Activated CD4-positive, alpha-beta T cell treated with anti-CD3 and anti-CD28 coated beads, Interleukin-2, amount 10 ng/mL, durations not matched to agents 24 days and 14 days (primary cell): Measurements from ENCODE around the gene IL11. TPM values are rescaled to one million over a fixed set of nuclear protein-coding genes. Genes with fewer than 3 reads are reported as not detected.
"Not testable (repeated sequence)": the region's sequence is repeated elsewhere in the genome, so short reads cannot be mapped to it uniquely, and the experiment has no call there.

Experiments used
- DNase-seq: peaks from one replicate; pipeline ENCODE4 v3.0.0; 2022
- H3K27ac Mint-ChIP-seq: one replicate; pipeline ENCODE4 v1.8.0; 2022; ENCODE audit warnings: mild to moderate bottlenecking, mixed read lengths
- H3K27me3 Mint-ChIP-seq: one replicate; pipeline ENCODE4 v1.8.0; 2022; ENCODE audit warnings: mixed read lengths
- H3K36me3 Mint-ChIP-seq: one replicate; pipeline ENCODE4 v1.8.0; 2022; ENCODE audit warnings: low read depth, mild to moderate bottlenecking, mixed read lengths
- H3K4me1 Mint-ChIP-seq: one replicate; pipeline ENCODE4 v1.8.0; 2021; ENCODE audit warnings: mixed read lengths
- H3K4me3 Mint-ChIP-seq: one replicate; pipeline ENCODE4 v1.8.0; 2022; ENCODE audit warnings: mild to moderate bottlenecking, moderate library complexity, mixed read lengths
- H3K9me3 Mint-ChIP-seq: one replicate; pipeline ENCODE4 v1.8.0; 2021; ENCODE audit warnings: mixed read lengths
- intact Hi-C: fragments of 100-400 bp; cut with micrococcal nuclease; formaldehyde crosslinking; loops from one replicate; pipeline ENCODE4 v1.15.1; 2023
- total RNA-seq: library from RNA; stranded (reverse); gene quantifications from 2 replicates; pipeline ENCODE4 v1.2.3, GENCODE V29; 2022

Gene IL11
- total RNA-seq, 1 donor from 2014 or later = not detected

- not testable (repeated sequence) for DNase-seq, H3K36me3 Mint-ChIP-seq
These were observed 40.5 kb downstream of the IL11 start for GRCh38 chr19:55329791-55330190.

GRCh38 chr19:55328774-55329318, 41.4 kb downstream of the IL11 start:
- intact Hi-C loops, H3K4me3 Mint-ChIP-seq, DNase-seq, H3K36me3 Mint-ChIP-seq, H3K4me1 Mint-ChIP-seq, H3K9me3 Mint-ChIP-seq, H3K27me3 Mint-ChIP-seq: not testable (repeated sequence)
- peak overlapping the region; percentile 25 for H3K27ac Mint-ChIP-seq

More at GRCh38 chr19:55329791-55330190, 40.5 kb downstream of the IL11 start:
- intact Hi-C loops = loop anchor here (10.0 kb wide), 1 partner anchor 795 kb away; the partner anchor contains the start of gene ZNF787
- not testable (repeated sequence) for H3K4me1 Mint-ChIP-seq, H3K27me3 Mint-ChIP-seq, H3K27ac Mint-ChIP-seq, H3K4me3 Mint-ChIP-seq, H3K9me3 Mint-ChIP-seq

- H3K27ac Mint-ChIP-seq = peak within 1 kb of the TSS; percentile 25
- no peaks in the 10 kb centered on the region for H3K9me3 Mint-ChIP-seq
- H3K4me3 Mint-ChIP-seq = no peak within 1 kb of the TSS
- no peak for DNase-seq
- intact Hi-C loops = no loop called here
- no peaks in the 10 kb centered on the region for H3K36me3 Mint-ChIP-seq
- H3K27me3 Mint-ChIP-seq = peaks cover 16% of the 10 kb centered on the region
- peaks cover 5% of the 10 kb centered on the region for H3K4me1 Mint-ChIP-seq
These were observed 45.1 kb downstream of the IL11 start, which contains the start of gene TMEM150B for GRCh38 chr19:55325172-55325571. Gene TMEM150B, minus strand, starts transcription at chr19:55325341. Its CDS starts 4,305 bp downstream, at chr19:55321036.

- Mint-ChIP-seq H3K4me3 (no peak overlapping the region), H3K4me1 (peaks cover 5% of the 10 kb centered on the region)
These were observed 45.6 kb downstream of the IL11 start for GRCh38 chr19:55324662-55325061.

GRCh38 chr19:55322204-55322885, 47.9 kb downstream of the IL11 start:
- peaks cover 5% of the 10 kb centered on the region for H3K4me1 Mint-ChIP-seq
- H3K4me3 Mint-ChIP-seq = no peak overlapping the region
- H3K27me3 Mint-ChIP-seq = peaks cover 12% of the 10 kb centered on the region
- no peak overlapping the region for H3K27ac Mint-ChIP-seq
- H3K9me3 Mint-ChIP-seq = no peaks in the 10 kb centered on the region
- no peaks in the 10 kb centered on the region for H3K36me3 Mint-ChIP-seq
- DNase-seq = no peak
- intact Hi-C loops = no loop called here

More at GRCh38 chr19:55324662-55325061, 45.6 kb downstream of the IL11 start:
- Mint-ChIP-seq H3K36me3 (no peaks in the 10 kb centered on the region), H3K27ac (no peak overlapping the region), H3K9me3 (no peaks in the 10 kb centered on the region), H3K27me3 (peaks cover 16% of the 10 kb centered on the region)
- no peak for DNase-seq
- intact Hi-C loops = no loop called here

GRCh38 chr19:55321466-55322137, 48.7 kb downstream of the IL11 start:
- Mint-ChIP-seq H3K4me3 (no peak overlapping the region), H3K27ac (no peak overlapping the region), H3K36me3 (no peaks in the 10 kb centered on the region), H3K27me3 (peaks cover 12% of the 10 kb centered on the region), H3K9me3 (no peaks in the 10 kb centered on the region), H3K4me1 (peaks cover 5% of the 10 kb centered on the region)
- DNase-seq = no peak
- intact Hi-C loops = no loop called here

GRCh38 chr19:55320844-55321419, 49.3 kb downstream of the IL11 start:
- Mint-ChIP-seq H3K9me3 (no peaks in the 10 kb centered on the region), H3K36me3 (no peaks in the 10 kb centered on the region), H3K27ac (no peak overlapping the region), H3K4me1 (peaks cover 5% of the 10 kb centered on the region), H3K27me3 (peaks cover 10% of the 10 kb centered on the region), H3K4me3 (no peak overlapping the region)
- intact Hi-C loops = no loop called here
- no peak for DNase-seq

GRCh38 chr19:55319785-55320184, 50.5 kb downstream of the IL11 start:
- H3K4me3 Mint-ChIP-seq = no peak overlapping the region
- H3K36me3 Mint-ChIP-seq = no peaks in the 10 kb centered on the region
- peaks cover 7% of the 10 kb centered on the region for H3K4me1 Mint-ChIP-seq
- no peak overlapping the region for H3K27ac Mint-ChIP-seq
- no peak for DNase-seq
- intact Hi-C loops = no loop called here
- H3K27me3 Mint-ChIP-seq = peaks cover 10% of the 10 kb centered on the region
- H3K9me3 Mint-ChIP-seq = no peaks in the 10 kb centered on the region

- Mint-ChIP-seq H3K9me3 (no peaks in the 10 kb centered on the region), H3K27ac (no peak overlapping the region), H3K36me3 (no peaks in the 10 kb centered on the region), H3K4me1 (peaks cover 3% of the 10 kb centered on the region), H3K27me3 (peaks cover 2% of the 10 kb centered on the region), H3K4me3 (no peak overlapping the region)
- intact Hi-C loops = no loop called here
- no peak for DNase-seq
These were observed 53.6 kb downstream of the IL11 start for GRCh38 chr19:55316646-55317045.

GRCh38 chr19:55315956-55316525, 54.2 kb downstream of the IL11 start:
- intact Hi-C loops = no loop called here
- peaks cover 2% of the 10 kb centered on the region for H3K4me1 Mint-ChIP-seq
- no peak overlapping the region for H3K4me3 Mint-ChIP-seq
- H3K27ac Mint-ChIP-seq = no peak overlapping the region
- DNase-seq = no peak
- no peaks in the 10 kb centered on the region for H3K27me3 Mint-ChIP-seq
- no peaks in the 10 kb centered on the region for H3K36me3 Mint-ChIP-seq
- no peaks in the 10 kb centered on the region for H3K9me3 Mint-ChIP-seq

- no peak overlapping the region for H3K27ac Mint-ChIP-seq
- H3K9me3 Mint-ChIP-seq = no peaks in the 10 kb centered on the region
- peaks cover 2% of the 10 kb centered on the region for H3K4me1 Mint-ChIP-seq
- intact Hi-C loops = no loop called here
- no peaks in the 10 kb centered on the region for H3K36me3 Mint-ChIP-seq
- no peaks in the 10 kb centered on the region for H3K27me3 Mint-ChIP-seq
- DNase-seq = no peak
- no peak overlapping the region for H3K4me3 Mint-ChIP-seq
These were observed 55.9 kb downstream of the IL11 start for GRCh38 chr19:55314396-55314795.
